ENCODE data around the gene DAP.
"Not testable (repeated sequence)": the region's sequence is repeated elsewhere in the genome, so short reads cannot be mapped to it uniquely, and the experiment has no call there.

Gene DAP

GRCh38 chr5:10727861-10728260 lies 33.2 kb downstream of the DAP start:
- TF ChIP-seq CTCF (IDR thresholded peaks at IDR 0.05; ENCODE audit: insufficient read depth, missing control alignments) = no peak
- DNase-seq (ENCODE audit: insufficient read length, low spot score) (no peak), FAIRE-seq (no peak)

- DNase-seq (ENCODE audit: insufficient read length, low spot score) = no peak
- FAIRE-seq = no peak
- no peak for TF ChIP-seq CTCF (IDR thresholded peaks at IDR 0.05; ENCODE audit: insufficient read depth, missing control alignments)
These were observed 34.0 kb downstream of the DAP start for GRCh38 chr5:10726913-10727517.

GRCh38 chr5:10726179-10726912 lies 34.7 kb downstream of the DAP start:
- DNase-seq (ENCODE audit: insufficient read length, low spot score) (no peak), FAIRE-seq (no peak)
- TF ChIP-seq CTCF (IDR thresholded peaks at IDR 0.05; ENCODE audit: insufficient read depth, missing control alignments) = no peak

GRCh38 chr5:10725636-10726035 lies 35.4 kb downstream of the DAP start:
- FAIRE-seq (no peak), DNase-seq (ENCODE audit: insufficient read length, low spot score) (no peak)
- no peak for TF ChIP-seq CTCF (IDR thresholded peaks at IDR 0.05; ENCODE audit: insufficient read depth, missing control alignments)

- no peak for TF ChIP-seq CTCF (IDR thresholded peaks at IDR 0.05; ENCODE audit: insufficient read depth, missing control alignments)
- no peak for DNase-seq (ENCODE audit: insufficient read length, low spot score)
- no peak for FAIRE-seq
These were observed 36.1 kb downstream of the DAP start for GRCh38 chr5:10724781-10725507.

GRCh38 chr5:10723514-10723913 lies 37.5 kb downstream of the DAP start:
- FAIRE-seq (no peak), DNase-seq (ENCODE audit: insufficient read length, low spot score) (no peak)
- TF ChIP-seq CTCF (IDR thresholded peaks at IDR 0.05; ENCODE audit: insufficient read depth, missing control alignments) = no peak

GRCh38 chr5:10720766-10721165 lies 40.3 kb downstream of the DAP start:
- not testable (repeated sequence) for FAIRE-seq; DNase-seq (ENCODE audit: insufficient read length, low spot score)

All from D721Med (cell line).